ENCODE data around the gene CAMTA1.

Gene CAMTA1

GRCh38 chr1:7614576-7615074, 829.4 kb downstream of the CAMTA1 start:
- no peak for ATAC-seq (ENCODE audit: insufficient read depth, low read depth)
- no peak overlapping the region for H3K4me3 ChIP-seq (ENCODE audit: low read depth in 1 of 2, low read length in 2 of 2)

GRCh38 chr1:7615138-7615537, 829.9 kb downstream of the CAMTA1 start:
- no peak for ATAC-seq (ENCODE audit: insufficient read depth, low read depth)
- H2AFZ ChIP-seq (ENCODE audit: low read depth, low read length): no peak overlapping the region
- peaks cover 8% of the 10 kb centered on the region; the same call in 1 of the 2 replicates for H4K20me1 ChIP-seq (ENCODE audit: insufficient read depth, low read length)

More at GRCh38 chr1:7614576-7615074, 829.4 kb downstream of the CAMTA1 start:
- H2AFZ ChIP-seq (ENCODE audit: low read depth, low read length): no peak overlapping the region
- H4K20me1 ChIP-seq (ENCODE audit: insufficient read depth, low read length): peaks cover 8% of the 10 kb centered on the region; the same call in 1 of the 2 replicates
- TF ChIP-seq EZH2 (IDR thresholded peaks at IDR 0.05; ENCODE audit: borderline replicate concordance, low read depth, low read length, severe bottlenecking) (no peak), CTCF (IDR thresholded peaks at IDR 0.05; ENCODE audit: borderline replicate concordance, extremely low read depth, low read length, poor library complexity, severe bottlenecking) (no peak)
- DNase-seq: no peak
- no peaks in the 10 kb centered on the region for H3K79me2 ChIP-seq (ENCODE audit: insufficient read depth, low read length)
- no peaks in the 10 kb centered on the region for H3K9me3 ChIP-seq (ENCODE audit: insufficient read depth, low read length, severe bottlenecking)
- no peak overlapping the region for H3K27ac ChIP-seq (ENCODE audit: low read length)
- no peaks in the 10 kb centered on the region for H3K36me3 ChIP-seq (ENCODE audit: insufficient read depth, low read length)
- H3K9ac ChIP-seq (ENCODE audit: low read depth, low read length): no peak overlapping the region
- no peaks in the 10 kb centered on the region for H3K27me3 ChIP-seq (ENCODE audit: insufficient read depth, low read length, poor library complexity)
- H3K4me1 ChIP-seq (ENCODE audit: insufficient read depth, low read length): no peaks in the 10 kb centered on the region
- H3K4me2 ChIP-seq (ENCODE audit: insufficient read depth, low read length): no peak overlapping the region

GRCh38 chr1:7616076-7616832, 831.0 kb downstream of the CAMTA1 start:
- DNase-seq: peak; percentile 53
- Histone ChIP-seq H3K4me2 (ENCODE audit: insufficient read depth, low read length) (no peak overlapping the region), H3K4me1 (ENCODE audit: insufficient read depth, low read length) (no peaks in the 10 kb centered on the region), H3K27ac (ENCODE audit: low read length) (no peak overlapping the region), H3K4me3 (ENCODE audit: low read depth in 1 of 2, low read length in 2 of 2) (no peak overlapping the region), H3K9ac (ENCODE audit: low read depth, low read length) (no peak overlapping the region), H4K20me1 (ENCODE audit: insufficient read depth, low read length) (peaks cover 8% of the 10 kb centered on the region; the same call in 1 of the 2 replicates), H3K36me3 (ENCODE audit: insufficient read depth, low read length) (no peaks in the 10 kb centered on the region), H3K27me3 (ENCODE audit: insufficient read depth, low read length, poor library complexity) (no peaks in the 10 kb centered on the region), H3K9me3 (ENCODE audit: insufficient read depth, low read length, severe bottlenecking) (no peaks in the 10 kb centered on the region), H3K79me2 (ENCODE audit: insufficient read depth, low read length) (no peaks in the 10 kb centered on the region), H2AFZ (ENCODE audit: low read depth, low read length) (no peak overlapping the region)
- TF ChIP-seq CTCF (IDR thresholded peaks at IDR 0.05; ENCODE audit: borderline replicate concordance, extremely low read depth, low read length, poor library complexity, severe bottlenecking): no peak
- no peak for TF ChIP-seq EZH2 (IDR thresholded peaks at IDR 0.05; ENCODE audit: borderline replicate concordance, low read depth, low read length, severe bottlenecking)
- ATAC-seq (ENCODE audit: insufficient read depth, low read depth): peak; percentile 62; the same call in 1 of the 3 replicates

More at GRCh38 chr1:7615138-7615537, 829.9 kb downstream of the CAMTA1 start:
- Histone ChIP-seq H3K27ac (ENCODE audit: low read length) (no peak overlapping the region), H3K4me3 (ENCODE audit: low read depth in 1 of 2, low read length in 2 of 2) (no peak overlapping the region), H3K4me1 (ENCODE audit: insufficient read depth, low read length) (no peaks in the 10 kb centered on the region), H3K9me3 (ENCODE audit: insufficient read depth, low read length, severe bottlenecking) (no peaks in the 10 kb centered on the region), H3K79me2 (ENCODE audit: insufficient read depth, low read length) (no peaks in the 10 kb centered on the region), H3K9ac (ENCODE audit: low read depth, low read length) (no peak overlapping the region), H3K4me2 (ENCODE audit: insufficient read depth, low read length) (no peak overlapping the region), H3K36me3 (ENCODE audit: insufficient read depth, low read length) (no peaks in the 10 kb centered on the region), H3K27me3 (ENCODE audit: insufficient read depth, low read length, poor library complexity) (no peaks in the 10 kb centered on the region)
- TF ChIP-seq CTCF (IDR thresholded peaks at IDR 0.05; ENCODE audit: borderline replicate concordance, extremely low read depth, low read length, poor library complexity, severe bottlenecking): no peak
- TF ChIP-seq EZH2 (IDR thresholded peaks at IDR 0.05; ENCODE audit: borderline replicate concordance, low read depth, low read length, severe bottlenecking): no peak
- DNase-seq: no peak

Measured in DND-41 (cell line).